Midbrain (tissue), 1 donor: ENCODE results near the gene RALB.
A peak's percentile ranks its signal among the peaks of the same experiment; 100 is the strongest.
"Not testable (repeated sequence)": the region's sequence is repeated elsewhere in the genome, so short reads cannot be mapped to it uniquely, and the experiment has no call there.

Source experiments
- DNase-seq: peaks from one replicate; lab custom pipeline; 2025; lab: John Stamatoyannopoulos, UW

Gene RALB

DNA sequence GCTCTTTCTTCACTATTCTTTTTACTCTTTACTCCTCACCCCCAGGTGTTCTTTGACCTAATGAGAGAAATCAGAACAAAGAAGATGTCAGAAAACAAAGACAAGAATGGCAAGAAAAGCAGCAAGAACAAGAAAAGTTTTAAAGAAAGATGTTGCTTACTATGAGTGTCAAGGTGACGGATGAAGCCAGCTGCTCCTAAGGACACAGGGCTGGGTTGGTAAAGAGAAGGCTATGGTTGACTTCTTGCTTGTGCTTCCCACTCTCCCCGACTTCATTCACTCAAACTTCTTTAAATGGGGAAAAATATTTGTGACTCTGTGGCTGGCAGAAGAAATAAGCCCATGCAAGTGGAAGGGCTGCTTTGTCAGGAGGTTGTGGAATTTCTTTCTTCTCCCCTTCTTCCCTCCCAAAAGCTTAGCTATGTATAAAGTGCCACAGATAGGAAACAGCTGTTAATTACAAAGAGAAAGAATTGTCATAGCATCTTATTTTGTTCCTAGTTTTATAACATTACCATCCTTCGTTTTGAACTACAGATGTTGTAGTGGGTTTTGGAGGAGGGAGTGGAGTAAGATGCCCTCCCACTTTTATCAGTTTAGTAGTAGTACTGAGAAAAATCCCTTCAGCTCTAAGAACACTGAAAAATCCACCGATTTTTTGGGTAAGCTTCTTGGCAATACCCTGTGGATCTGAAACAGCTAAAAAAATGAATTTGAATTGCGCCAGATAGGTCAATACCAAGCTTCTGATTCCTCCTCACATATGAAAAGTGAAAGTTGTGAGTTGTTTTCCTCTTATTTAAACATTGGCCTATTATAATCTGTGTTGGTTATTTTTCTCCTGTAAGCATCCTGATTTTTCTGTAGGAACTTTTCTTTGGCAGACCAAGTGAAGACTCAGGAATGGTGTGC, 40.7 kb downstream of the RALB start:
- DNase-seq, result no peak

DNA sequence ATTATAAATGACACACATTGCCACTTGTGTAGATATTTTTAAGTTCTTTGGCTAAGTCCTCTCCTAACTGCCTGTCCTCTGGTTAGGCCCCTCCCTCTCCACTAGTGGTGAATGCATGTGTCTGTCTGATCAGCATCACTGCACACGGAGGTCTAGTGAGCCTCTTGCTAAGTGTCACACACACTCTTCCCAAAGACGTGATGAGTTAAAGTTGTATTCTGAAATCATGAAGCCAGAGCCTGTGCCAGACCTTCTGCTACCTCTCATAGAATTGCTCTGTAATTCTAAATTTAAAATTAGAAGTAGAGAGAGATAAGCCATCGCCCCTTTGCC, 41.3 kb downstream of the RALB start:
- no peak for DNase-seq

DNA sequence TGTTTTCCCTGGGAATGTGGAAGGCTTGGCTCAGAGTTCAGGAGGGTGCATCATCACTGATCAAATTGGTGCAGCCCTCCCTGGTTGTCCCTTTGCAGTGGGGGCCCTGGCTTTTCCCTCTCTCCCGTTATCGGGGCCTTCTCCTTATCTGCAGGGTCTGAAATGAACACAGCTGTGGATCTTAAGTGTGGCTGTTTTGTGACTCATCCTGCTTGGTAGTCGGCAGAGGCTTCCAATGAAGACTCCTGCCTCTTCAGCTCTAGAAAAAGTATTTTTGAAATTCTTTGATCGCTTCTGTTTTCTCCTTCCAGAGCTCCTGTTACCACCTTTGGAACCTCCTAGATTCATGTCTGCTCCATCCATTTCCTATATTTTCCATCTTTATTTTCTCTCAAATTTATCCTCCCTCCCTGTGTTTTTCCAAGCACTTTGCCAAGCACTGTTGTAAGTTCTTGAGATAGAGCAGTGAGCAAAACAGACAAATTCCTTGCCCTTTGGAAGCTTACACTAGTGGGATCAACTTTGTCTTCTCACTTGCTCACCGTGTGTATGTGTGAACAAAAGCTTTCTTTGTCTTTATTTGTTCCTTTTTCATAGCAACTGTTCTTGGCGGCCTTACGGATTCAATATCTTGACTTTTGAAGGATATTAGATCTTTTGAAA, 45.7 kb downstream of the RALB start:
- DNase-seq, result no peak

DNA sequence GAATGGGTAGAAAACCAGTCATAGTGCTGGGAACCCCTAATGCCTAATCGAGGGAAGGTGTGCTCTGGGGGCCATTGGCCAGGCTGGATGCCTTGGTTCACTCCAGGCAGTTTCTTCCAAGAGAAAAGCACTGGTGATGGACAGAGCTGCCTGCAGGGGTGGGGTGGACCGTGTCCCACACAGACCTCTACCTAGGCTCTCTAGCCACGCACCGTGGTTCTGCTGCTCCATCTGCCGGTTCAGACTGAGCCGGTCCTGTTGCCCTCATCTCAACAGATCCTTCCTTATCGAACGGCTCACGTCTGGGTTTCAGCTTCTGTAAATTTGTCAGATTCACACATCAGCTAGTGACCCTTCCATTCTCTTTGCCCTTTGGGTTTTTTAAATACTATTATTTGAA, 46.4 kb downstream of the RALB start:
- DNase-seq, result no peak

DNA sequence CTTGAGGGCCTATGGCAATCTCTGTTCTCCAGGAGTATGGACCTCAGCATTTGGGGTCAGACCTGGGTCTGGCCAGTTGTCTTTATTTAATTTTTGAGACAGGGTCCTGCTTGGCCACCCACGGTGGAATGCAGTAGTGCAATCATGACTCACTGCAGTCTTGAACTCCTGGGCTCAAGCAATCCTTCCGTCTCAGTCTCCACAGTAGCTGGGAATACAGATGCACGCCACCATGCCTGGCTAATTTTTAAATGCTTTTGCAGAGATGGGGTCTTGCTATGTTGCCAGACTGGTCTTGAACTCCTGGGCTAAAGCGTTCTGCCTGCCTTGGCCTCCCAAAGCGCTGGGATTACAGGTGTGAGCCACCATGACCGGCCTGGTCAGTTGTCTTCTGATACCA, 46.9 kb downstream of the RALB start:
- DNase-seq, result no peak

DNA sequence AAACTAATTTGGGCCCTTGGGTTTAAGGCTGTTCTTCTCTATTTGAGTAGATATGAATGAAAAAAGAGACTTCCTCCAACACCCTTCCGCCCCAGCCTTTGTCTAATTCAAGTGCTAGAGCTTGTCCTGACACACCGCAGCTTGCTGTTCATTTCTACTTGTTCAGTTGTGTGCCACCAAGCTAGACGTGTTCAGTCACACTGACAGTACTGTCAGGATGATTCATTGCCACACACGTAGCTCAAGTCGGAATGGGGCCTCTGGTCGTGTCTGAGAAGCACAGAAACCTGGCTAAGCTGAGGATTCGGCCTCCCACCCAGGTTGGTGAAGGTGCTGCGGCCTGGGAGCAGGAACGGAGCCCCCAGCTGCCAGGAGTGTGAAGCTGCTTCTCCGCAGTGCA, 47.7 kb downstream of the RALB start:
- no peak for DNase-seq

DNA sequence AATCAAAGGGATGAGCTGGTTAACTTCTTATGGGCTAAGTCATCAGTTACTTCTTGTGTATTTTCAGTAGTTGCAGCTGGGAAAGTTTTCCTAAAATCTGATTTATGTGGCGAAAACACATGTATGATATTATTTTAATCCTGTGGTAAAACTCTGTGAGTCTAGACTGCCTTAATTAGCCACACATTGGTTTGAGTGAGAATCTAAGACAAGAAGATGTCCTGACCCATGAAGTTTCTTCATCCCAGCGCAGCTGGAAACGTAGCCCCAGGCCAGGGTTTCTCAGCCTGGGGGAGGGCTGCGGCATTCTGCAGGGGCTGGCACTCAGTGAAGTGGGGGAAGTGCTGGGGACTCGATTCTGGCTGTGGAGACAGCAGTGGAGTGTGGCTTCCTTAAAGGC, 48.6 kb downstream of the RALB start:
- no peak for DNase-seq

DNA sequence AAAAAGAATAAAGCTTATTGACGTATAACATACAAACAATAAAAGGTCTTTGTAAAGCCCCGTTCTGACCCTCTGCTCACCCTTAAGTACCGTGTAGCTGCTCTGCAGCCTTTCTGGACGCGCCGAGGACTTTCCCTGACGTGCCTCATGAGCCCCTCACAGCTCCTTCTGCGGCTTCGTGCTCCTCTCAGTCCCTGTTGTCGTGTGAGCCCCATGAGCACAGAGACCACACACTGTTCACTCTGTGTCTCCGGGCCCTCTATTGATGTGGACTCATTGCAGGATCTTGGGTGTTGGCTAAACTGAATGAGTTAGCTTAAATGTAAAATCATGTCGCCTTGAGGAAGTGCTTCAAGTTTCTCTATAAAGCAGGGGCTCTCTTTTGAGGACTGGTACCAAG, 49.6 kb downstream of the RALB start:
- no peak for DNase-seq

DNA sequence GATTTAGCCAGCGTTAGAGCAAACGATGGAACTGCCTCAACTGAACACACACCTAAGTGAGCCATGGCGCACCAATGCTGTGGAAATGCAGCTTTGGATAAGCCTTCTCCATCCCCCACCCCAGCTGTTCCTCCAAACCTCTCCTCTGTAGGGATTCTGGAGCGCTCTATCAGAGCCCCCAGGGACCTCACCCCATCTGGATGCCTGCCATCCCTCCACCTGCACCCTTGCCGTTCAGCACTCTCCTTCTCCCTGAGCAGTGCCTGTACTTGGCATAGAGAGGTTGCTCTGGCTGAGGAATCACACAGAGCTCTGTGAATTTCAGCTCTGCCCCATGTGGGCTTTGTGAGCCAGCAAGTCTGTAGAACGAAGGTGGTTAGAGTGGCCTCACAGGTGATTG, 50.5 kb downstream of the RALB start:
- DNase-seq, result no peak

DNA sequence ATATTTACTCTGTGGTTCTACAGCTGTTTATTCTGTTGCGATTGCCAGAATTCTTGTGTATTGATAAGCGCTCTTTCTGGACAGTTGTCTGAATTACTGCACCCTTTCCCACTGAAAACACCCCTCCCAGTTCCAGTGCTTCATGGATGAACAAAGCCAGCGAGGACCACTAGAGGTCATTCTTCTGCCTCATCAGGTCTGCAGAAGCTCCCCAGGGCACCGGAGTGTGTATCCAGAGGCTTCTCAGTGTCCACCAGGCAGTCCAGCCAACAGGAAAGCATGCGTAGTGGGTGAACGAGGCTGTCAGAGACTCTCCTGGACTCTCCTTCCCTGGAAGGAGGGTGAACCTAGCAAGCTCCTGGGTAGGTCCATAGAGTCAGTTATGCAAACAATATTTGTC, 52.6 kb downstream of the RALB start:
- DNase-seq, result peak; percentile 16

DNA sequence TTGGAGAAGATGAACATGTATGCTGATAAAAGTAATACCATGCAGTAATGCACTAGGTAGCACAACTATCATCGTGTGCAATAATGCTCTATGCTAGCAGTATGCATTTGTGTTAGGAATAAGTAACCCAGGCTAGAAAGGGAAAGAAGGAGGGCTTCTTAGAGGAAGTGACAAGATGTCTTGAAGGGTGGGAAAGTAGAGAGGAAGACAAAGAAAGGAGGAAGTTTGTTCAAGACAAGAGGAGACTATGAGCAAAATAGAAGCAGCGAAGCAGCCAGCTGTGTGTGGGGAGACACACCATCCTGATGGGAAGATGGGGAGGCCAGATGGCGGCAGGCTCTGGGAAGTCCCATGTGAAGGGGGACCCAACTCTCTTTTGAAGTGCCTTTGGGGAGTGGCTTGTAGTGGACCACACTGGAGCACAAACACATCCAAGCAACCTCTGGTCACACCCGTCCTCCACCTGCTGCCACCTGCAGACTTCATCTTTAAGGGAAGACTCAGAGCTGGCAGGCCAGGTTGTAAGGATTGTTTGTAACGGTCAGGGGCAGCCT, 53.4 kb downstream of the RALB start:
- no peak for DNase-seq

DNA sequence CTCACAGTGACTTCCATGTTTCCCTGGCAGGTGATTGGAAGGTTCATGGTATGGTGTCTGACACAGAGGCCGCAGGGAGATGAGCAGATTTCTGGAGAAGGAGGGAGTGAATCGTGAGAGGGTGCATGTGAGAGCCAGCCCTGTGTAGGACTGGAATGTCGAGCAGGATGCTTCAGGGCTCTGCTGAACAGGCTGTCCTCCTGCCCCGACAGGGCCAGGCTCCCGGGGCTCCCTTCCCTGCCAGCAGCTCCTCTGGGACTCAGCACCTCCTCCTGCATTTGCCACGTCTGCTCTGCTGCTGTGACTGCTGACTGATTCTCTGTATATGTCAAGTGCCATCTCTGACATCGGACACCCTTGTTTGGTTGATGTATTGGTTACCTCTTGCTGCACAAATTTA, 54.8 kb downstream of the RALB start:
- no peak for DNase-seq

DNA sequence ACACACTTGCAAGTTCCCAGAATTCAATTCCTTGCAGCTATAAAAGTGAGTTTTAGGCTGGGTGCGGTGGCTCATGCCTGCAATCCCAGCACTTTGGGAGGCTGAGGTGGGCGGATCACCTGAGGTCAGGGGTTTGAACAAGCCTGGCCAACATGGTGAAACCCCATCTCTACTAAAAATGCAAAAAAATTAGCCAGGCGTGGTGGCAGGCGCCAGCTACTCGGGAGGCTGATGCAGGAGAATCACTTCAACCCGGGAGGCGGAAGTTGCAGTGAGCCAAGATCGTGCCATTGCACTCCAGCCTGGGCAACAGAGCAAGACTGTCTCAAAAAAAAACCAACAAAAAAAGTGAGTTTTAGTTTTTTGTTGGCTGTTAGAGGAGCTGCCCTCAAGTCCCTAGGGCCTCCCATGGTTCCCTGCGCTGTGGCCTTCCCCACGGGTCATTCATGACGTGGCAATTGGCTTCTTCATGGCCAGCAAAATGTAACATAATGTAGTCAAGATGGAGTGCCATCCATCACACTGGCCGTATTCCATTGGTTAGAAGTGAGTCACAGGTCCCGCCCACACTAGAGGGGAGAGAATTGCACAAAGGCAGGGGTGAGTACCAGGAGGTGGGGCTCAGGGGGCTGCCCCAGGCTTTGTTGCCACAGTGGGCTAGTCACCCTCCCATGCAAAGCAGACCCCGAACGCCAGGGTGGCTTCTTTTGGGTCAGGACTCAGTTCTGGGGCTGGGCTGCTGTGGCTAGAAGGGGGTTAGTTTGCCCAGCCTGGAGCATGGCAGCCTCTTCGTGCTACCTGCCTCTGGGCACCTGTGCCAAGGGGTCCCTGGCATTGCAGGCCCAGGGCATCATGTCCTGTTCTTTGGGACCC, 55.6 kb downstream of the RALB start:
- no peak for DNase-seq

DNA sequence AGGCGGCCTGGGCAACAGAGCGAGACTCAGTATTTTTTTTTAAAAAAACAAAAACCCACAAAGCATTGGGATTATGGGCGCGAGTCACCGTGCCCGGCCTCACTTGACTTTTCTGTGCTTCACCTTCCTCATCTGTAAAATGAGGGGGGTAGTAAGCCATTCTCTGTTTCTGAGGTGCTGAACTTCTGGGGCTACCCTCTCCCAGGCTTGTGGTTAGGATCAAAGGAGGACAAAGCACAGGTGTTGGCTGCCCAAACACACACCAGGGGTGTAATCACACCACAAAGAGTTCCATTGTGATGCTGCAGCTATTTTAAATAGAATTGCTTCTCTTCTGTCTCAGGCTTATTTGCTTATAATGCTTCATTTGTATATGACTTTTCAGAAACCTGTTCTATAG, 57.5 kb downstream of the RALB start:
- DNase-seq, result no peak

DNA sequence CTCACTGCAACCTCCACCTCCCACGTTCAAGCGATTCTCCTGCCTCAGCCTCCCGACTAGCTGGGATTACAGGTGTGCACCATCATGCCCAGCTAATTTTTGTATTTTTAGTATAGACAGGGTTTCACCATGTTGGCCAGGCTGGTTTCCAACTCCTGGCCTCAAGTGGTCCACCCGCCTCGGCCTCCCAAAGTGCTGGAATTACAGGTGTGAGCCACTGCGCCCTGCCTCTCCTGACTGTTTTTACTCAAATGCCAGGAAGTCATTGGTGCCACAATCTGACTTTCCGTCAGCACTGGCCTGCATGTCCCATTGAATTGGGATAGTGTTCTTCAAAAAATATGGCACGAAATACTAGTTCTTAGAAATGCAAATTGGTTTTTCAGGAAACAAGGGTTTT, 58.2 kb downstream of the RALB start:
- DNase-seq, result not testable (repeated sequence)

DNA sequence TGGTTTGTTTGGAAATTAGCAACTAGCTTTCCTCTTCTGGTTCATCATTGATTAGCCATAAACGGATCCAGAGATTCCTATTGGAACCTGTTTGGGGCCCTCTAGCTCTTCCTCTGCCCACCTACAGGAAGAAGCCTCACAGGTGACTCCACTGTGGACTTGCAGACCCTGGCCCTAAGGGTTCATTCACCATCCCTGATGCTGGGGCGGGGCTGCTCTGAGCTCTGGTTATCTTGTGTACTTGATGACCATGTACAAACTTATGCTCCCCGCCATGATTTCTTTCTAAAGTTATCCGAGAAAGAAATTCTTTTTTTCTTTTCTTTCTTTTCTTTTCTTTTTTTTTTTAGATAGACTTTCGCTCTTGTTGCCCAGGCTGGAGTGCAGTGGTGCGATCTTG, 59.4 kb downstream of the RALB start:
- DNase-seq, result no peak

DNA sequence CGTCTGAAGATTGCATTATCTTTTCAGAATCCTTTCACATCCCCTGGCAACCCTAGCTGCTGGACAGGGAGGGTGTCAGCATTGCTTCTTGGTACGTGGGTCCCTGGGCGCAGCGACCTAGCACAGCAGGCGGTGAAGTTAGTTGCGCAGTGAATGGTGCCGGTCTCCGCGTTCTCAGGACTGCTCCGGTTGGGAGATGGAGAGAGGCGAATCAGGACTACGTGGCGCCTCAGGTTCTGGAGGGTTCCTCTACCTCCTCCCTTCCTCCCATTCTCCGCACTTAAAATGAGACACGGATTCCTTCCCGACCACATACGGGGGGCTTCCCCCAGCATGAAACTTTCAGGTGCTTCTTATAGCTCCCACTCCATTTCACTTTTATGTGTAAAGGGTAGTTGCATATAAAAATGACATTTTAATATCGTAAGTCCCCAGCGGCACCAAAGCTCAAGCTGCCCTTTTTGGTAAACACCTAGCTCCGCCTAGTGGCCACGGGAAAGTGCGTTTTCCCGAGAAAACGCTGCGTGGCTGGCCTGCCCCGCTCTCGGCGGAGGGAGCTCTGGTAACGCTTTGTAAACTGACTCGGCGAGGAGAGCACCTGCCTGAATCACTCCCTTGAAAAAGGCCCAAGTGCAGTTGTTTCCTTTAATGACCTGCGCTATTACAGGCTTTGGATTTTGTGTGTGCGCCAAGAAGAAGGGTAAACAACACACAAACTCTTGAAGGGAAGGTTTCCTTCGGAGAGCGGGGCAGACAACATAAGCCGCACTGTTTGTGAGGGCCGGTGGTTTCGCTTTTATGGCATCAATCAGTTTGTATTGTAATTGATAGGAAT, 60.4 kb downstream of the RALB start:
- DNase-seq, result peak; percentile 89

DNA sequence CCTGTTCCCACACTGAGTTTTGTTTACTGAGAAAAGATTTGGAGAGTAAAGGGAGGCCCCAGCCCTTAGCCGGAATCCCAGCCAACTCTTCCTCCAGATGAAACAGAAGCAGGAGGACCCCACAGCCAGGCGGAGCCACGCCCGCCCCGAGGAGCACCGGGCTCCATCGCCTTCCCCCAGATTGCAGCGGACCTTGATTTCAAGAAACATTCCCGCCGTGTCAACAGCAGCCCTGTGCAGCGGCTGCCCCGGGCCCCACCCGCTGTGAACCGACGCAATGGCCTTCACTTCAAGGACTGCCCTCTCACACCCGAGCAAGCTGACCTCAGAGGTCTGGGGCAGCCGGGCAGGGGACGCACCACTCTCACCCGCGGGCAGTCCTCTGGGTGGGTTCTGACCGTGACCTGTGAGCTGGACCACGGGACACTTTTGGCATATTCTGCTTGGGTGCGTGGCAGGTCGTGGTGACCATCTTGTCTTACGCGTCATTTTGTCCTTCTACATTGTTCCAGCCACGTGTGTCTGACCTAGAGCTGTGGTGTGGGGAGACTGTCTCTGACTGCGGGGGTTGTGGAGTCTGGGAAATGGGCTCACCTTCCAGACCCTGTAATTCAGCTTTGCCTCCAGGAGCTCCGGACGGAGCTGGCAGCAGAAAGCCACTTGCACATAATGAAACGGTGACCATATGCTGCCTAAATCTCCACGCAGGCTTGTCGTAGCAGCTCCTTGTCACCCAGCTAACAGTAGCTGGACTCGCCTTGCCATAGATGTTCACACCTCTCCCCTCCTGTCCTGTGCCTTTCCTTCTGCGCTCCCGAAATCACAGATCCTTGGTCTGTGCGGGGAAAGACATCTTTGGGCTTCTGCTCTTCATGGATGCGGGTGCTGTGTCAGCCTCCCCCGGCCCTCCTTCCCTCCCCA, 61.3 kb downstream of the RALB start:
- DNase-seq, result no peak

DNA sequence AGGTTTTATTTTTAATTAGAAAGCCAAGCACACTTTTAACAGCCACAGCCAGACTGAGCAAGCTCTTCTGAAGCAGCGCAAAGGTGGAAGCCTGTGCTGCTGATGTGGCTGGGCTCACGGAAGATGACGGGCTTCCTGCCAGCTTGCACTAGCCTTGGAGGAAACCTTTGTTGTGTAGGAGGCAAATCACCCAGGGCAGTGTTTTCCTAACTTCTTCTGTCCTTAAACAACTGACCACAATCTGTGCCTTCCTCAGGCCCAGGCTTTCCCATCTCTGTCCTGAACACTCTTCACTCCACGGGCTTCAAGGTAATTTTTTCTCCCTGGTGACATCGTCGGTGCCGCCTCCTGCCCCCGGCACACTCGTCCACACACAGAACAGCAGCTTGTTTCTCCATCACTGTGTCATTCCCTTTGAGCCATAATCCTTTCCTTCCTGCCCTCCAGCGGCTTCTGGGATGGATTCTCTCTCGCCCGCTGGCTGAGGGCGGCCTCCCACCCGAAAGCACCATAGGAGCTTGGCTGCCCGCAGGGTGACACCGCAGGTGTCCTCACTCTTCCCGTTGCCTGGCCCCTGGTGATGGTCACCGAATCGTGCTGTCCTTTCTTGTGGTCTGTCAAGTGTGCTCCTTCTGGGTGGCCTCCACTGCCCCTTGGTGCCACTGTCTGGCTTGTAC, 62.2 kb downstream of the RALB start:
- DNase-seq, result no peak
